Activated T-helper 9 cell treated with anti-CD3 and anti-CD28 coated beads, Interleukin-2, amount 50 U/mL, for 16 hours (primary cell): ENCODE measurements around the gene VAMP8.
"Not testable (repeated sequence)": the region's sequence is repeated elsewhere in the genome, so short reads cannot be mapped to it uniquely, and the experiment has no call there.

Experiments
- DNase-seq: peaks from one replicate; pipeline ENCODE4 v3.0.0-alpha.2; 2020; ENCODE audit warnings: low read depth

The VAMP8 gene

GRCh38 chr2:85598594-85599340 lies 21.4 kb downstream of the VAMP8 start:
- DNase-seq = no peak

- no peak for DNase-seq
Observed at GRCh38 chr2:85599468-85600234, 22.3 kb downstream of the VAMP8 start.

GRCh38 chr2:85600235-85600575 lies 22.8 kb downstream of the VAMP8 start:
- no peak for DNase-seq

GRCh38 chr2:85600951-85601770 lies 23.8 kb downstream of the VAMP8 start:
- no peak for DNase-seq

- DNase-seq = no peak
Observed at GRCh38 chr2:85601771-85602475, 24.5 kb downstream of the VAMP8 start.

GRCh38 chr2:85602476-85603234 lies 25.3 kb downstream of the VAMP8 start, which contains the start of gene TMEM150A:
Gene TMEM150A (minus strand): TSS chr2:85602698. CDS start chr2:85601948, 750 bp downstream.
- DNase-seq = peak; percentile 86

GRCh38 chr2:85604133-85604444 lies 26.7 kb downstream of the VAMP8 start:
- not testable (repeated sequence) for DNase-seq

GRCh38 chr2:85604568-85605339 lies 27.4 kb downstream of the VAMP8 start:
- DNase-seq = no peak

- DNase-seq = no peak
Observed at GRCh38 chr2:85605406-85606115, 28.2 kb downstream of the VAMP8 start.

- DNase-seq = no peak
Observed at GRCh38 chr2:85606116-85606455, 28.7 kb downstream of the VAMP8 start.

- DNase-seq = no peak
Observed at GRCh38 chr2:85607268-85608215, 30.2 kb downstream of the VAMP8 start.

GRCh38 chr2:85611217-85611704 lies 33.9 kb downstream of the VAMP8 start:
- no peak for DNase-seq

- peak; percentile 81 for DNase-seq
Observed at GRCh38 chr2:85611705-85612587, 34.6 kb downstream of the VAMP8 start, which contains the start of gene C2orf68. Gene C2orf68 (minus strand): TSS chr2:85612066. CDS start chr2:85611984, 82 bp downstream.

- no peak for DNase-seq
Observed at GRCh38 chr2:85613717-85614515, 36.5 kb downstream of the VAMP8 start.

- not testable (repeated sequence) for DNase-seq
Observed at GRCh38 chr2:85614757-85615156, 37.4 kb downstream of the VAMP8 start.

GRCh38 chr2:85615413-85615728 lies 38.0 kb downstream of the VAMP8 start:
- DNase-seq = no peak

GRCh38 chr2:85617723-85618122 lies 40.3 kb downstream of the VAMP8 start:
- not testable (repeated sequence) for DNase-seq
